Glomerular endothelial cell (primary cell): ENCODE measurements around the gene NT5C2. TPM values are rescaled to one million over a fixed set of nuclear protein-coding genes. Genes with fewer than 3 reads are reported as not detected.

Experiments used
- total RNA-seq: library from RNA; depleted of rRNA; stranded (reverse); fragments of >200 nt; gene quantifications from 2 replicates; pipeline ENCODE4 v1.2.3, GENCODE V29; 2015

NT5C2 gene
- total RNA-seq, 1 donor from 2014 or later: 43.9 TPM

Other genes with a start within 250 kb of the NT5C2 start
- 0.10 TPM in 1 of 2 replicates, not detected in the other for gene RPEL1, start 52.6 kb upstream of the NT5C2 start, total RNA-seq
- gene INA, start 83.9 kb upstream of the NT5C2 start, total RNA-seq: 3.4 and 4.3 TPM in 2 replicates
- 11.5 and 11.9 TPM in 2 replicates for gene PCGF6, start 157.9 kb upstream of the NT5C2 start, total RNA-seq
- gene TAF5, start 174.7 kb upstream of the NT5C2 start, total RNA-seq: 2.7 and 2.8 TPM in 2 replicates
- 277 and 373 TPM in 2 replicates for gene ATP5MK, start 203.2 kb upstream of the NT5C2 start, total RNA-seq
- 42.1 and 42.9 TPM in 2 replicates for gene PDCD11, start 203.4 kb upstream of the NT5C2 start, total RNA-seq